ENCODE data around the gene CRNKL1. TPM values are rescaled to one million over a fixed set of nuclear protein-coding genes. Genes with fewer than 3 reads are reported as not detected.

The CRNKL1 gene
- total and polyA plus RNA-seq, 4 donors = 5.0 to 16.2 (median 7.9) TPM

- Histone ChIP-seq H3K4me3 (ENCODE audit: low read depth in 1 of 3, low read length in 3 of 3) (no peak overlapping the region), H3K9ac (ENCODE audit: low read depth in 1 of 2, low read length in 2 of 2) (no peak overlapping the region), H3K36me3 (ENCODE audit: control insufficient read depth in 4 of 4, insufficient read depth in 3 of 4, low read depth in 1 of 4, low read length in 3 of 4) (no peaks in the 10 kb centered on the region), H3K9me3 (ENCODE audit: control insufficient read depth in 4 of 4, low read length in 3 of 4) (no peaks in the 10 kb centered on the region), H3K27ac (ENCODE audit: low read depth in 1 of 2, low read length in 2 of 2) (no peak overlapping the region), H3K4me1 (ENCODE audit: control insufficient read depth in 4 of 4, insufficient read depth in 4 of 4, low read length in 3 of 4) (no peaks in the 10 kb centered on the region), H3K27me3 (ENCODE audit: control insufficient read depth in 4 of 4, insufficient read depth in 4 of 4, low read length in 3 of 4) (no peaks in the 10 kb centered on the region)
- TF ChIP-seq MAX (IDR thresholded peaks at IDR 0.05) = no peak
- TF ChIP-seq FOXA2 (IDR thresholded peaks at IDR 0.05) = no peak
- TF ChIP-seq HNF4A (conservative IDR thresholded peaks at IDR 0.05) = no peak
- TF ChIP-seq EGR1 (IDR thresholded peaks at IDR 0.05; ENCODE audit: low read depth in 2 of 2) = no peak
- no peak for TF ChIP-seq FOXA1 (IDR thresholded peaks at IDR 0.05)
- no peak for TF ChIP-seq GABPA (IDR thresholded peaks at IDR 0.05 in 1 of 2, conservative IDR thresholded peaks at IDR 0.05 in 1 of 2)
- no peak for TF ChIP-seq REST (IDR thresholded peaks at IDR 0.05)
- TF ChIP-seq SP1 (IDR thresholded peaks at IDR 0.05) = no peak
- no peak for TF ChIP-seq ATF3 (IDR thresholded peaks at IDR 0.05)
- no peak for TF ChIP-seq CTCF (IDR thresholded peaks at IDR 0.05; ENCODE audit: low read depth, low read length, missing input control)
- no peak for TF ChIP-seq ZBTB33 (IDR thresholded peaks at IDR 0.05)
- no peak for TF ChIP-seq RAD21 (IDR thresholded peaks at IDR 0.05)
- no peak for TF ChIP-seq TAF1 (conservative IDR thresholded peaks at IDR 0.05)
- no peak for TF ChIP-seq YY1 (IDR thresholded peaks at IDR 0.05)
- 93% methylated on average over 1 of the region's 1 CpG for WGBS
- DNase-seq (ENCODE audit: low spot score) = no peak
These were observed 13.1 kb upstream of the CRNKL1 start for GRCh38 chr20:20065361-20065760.

GRCh38 chr20:20063941-20064702 is 11.9 kb upstream of the CRNKL1 start:
- H3K9me3 ChIP-seq (ENCODE audit: control insufficient read depth in 4 of 4, low read length in 3 of 4) = no peaks in the 10 kb centered on the region
- TF ChIP-seq MAX (IDR thresholded peaks at IDR 0.05) = no peak
- no peak for TF ChIP-seq REST (IDR thresholded peaks at IDR 0.05)
- no peak for TF ChIP-seq HNF4G (IDR thresholded peaks at IDR 0.05)
- no peak for TF ChIP-seq CTCF (IDR thresholded peaks at IDR 0.05; ENCODE audit: low read depth, low read length, missing input control)
- no peak for TF ChIP-seq YY1 (IDR thresholded peaks at IDR 0.05)
- TF ChIP-seq SP1 (IDR thresholded peaks at IDR 0.05) = no peak
- no peak for TF ChIP-seq HNF4A (conservative IDR thresholded peaks at IDR 0.05)
- no peak for TF ChIP-seq RAD21 (IDR thresholded peaks at IDR 0.05)
- no peak for TF ChIP-seq GABPA (IDR thresholded peaks at IDR 0.05 in 1 of 2, conservative IDR thresholded peaks at IDR 0.05 in 1 of 2)
- no peak overlapping the region for H3K9ac ChIP-seq (ENCODE audit: low read depth in 1 of 2, low read length in 2 of 2)
- H3K4me1 ChIP-seq (ENCODE audit: control insufficient read depth in 4 of 4, insufficient read depth in 4 of 4, low read length in 3 of 4) = no peaks in the 10 kb centered on the region
- H3K36me3 ChIP-seq (ENCODE audit: control insufficient read depth in 4 of 4, insufficient read depth in 3 of 4, low read depth in 1 of 4, low read length in 3 of 4) = no peaks in the 10 kb centered on the region
- H3K27me3 ChIP-seq (ENCODE audit: control insufficient read depth in 4 of 4, insufficient read depth in 4 of 4, low read length in 3 of 4) = no peaks in the 10 kb centered on the region
- no peak overlapping the region for H3K4me3 ChIP-seq (ENCODE audit: low read depth in 1 of 3, low read length in 3 of 3)
- no peak for DNase-seq (ENCODE audit: low spot score)
- 60% methylated on average over 12 of the region's 12 CpGs for WGBS
- H3K27ac ChIP-seq (ENCODE audit: low read depth in 1 of 2, low read length in 2 of 2) = no peak overlapping the region
